ENCODE data around the gene UBE2N. TPM values are rescaled to one million over a fixed set of nuclear protein-coding genes. Genes with fewer than 3 reads are reported as not detected.
A peak's percentile ranks its signal among the peaks of the same experiment; 100 is the strongest.

Gene UBE2N
- total RNA-seq, 1 experiment from 2014 or later = 124 TPM

- no peak overlapping the region for H2AFZ ChIP-seq (ENCODE audit: low read length)
- no peaks in the 10 kb centered on the region for H3K9me2 ChIP-seq (replicated peaks; ENCODE audit: insufficient read depth, low read length)
- no peak overlapping the region for H3K9ac ChIP-seq (ENCODE audit: low read length)
- no peak for DNase-seq
- H4K20me1 ChIP-seq (ENCODE audit: insufficient read depth, low read depth, low read length) = no peaks in the 10 kb centered on the region
- no peaks in the 10 kb centered on the region for H3K9me3 ChIP-seq (ENCODE audit: low read length)
- no peaks in the 10 kb centered on the region for H3K79me2 ChIP-seq (ENCODE audit: low read length)
- H3K27me3 ChIP-seq (ENCODE audit: low read length) = no peaks in the 10 kb centered on the region
- H3K4me2 ChIP-seq (ENCODE audit: low read depth, low read length, poor library complexity, severe bottlenecking) = no peak overlapping the region
- peaks cover 8% of the 10 kb centered on the region for H3K4me1 ChIP-seq (ENCODE audit: low read length)
- H3K4me3 ChIP-seq (ENCODE audit: low read length) = no peak overlapping the region
- no peaks in the 10 kb centered on the region for H3K36me3 ChIP-seq (ENCODE audit: insufficient read depth, low read length)
- no peak overlapping the region for H3K27ac ChIP-seq (ENCODE audit: low read length)
Observed at GRCh38 chr12:93453633-93454032, 11.9 kb upstream of the UBE2N start.

GRCh38 chr12:93451423-93452158 is 9.8 kb upstream of the UBE2N start:
- Histone ChIP-seq H3K9me2 (replicated peaks; ENCODE audit: insufficient read depth, low read length) (no peaks in the 10 kb centered on the region), H3K79me2 (ENCODE audit: low read length) (no peaks in the 10 kb centered on the region)

GRCh38 chr12:93449277-93449676 is 7.5 kb upstream of the UBE2N start:
- Histone ChIP-seq H4K20me1 (ENCODE audit: insufficient read depth, low read depth, low read length) (no peaks in the 10 kb centered on the region), H3K9ac (ENCODE audit: low read length) (no peak overlapping the region), H3K36me3 (ENCODE audit: insufficient read depth, low read length) (no peaks in the 10 kb centered on the region), H2AFZ (ENCODE audit: low read length) (no peak overlapping the region), H3K4me3 (ENCODE audit: low read length) (no peak overlapping the region), H3K27ac (ENCODE audit: low read length) (no peak overlapping the region), H3K27me3 (ENCODE audit: low read length) (no peaks in the 10 kb centered on the region), H3K4me1 (ENCODE audit: low read length) (peaks cover 8% of the 10 kb centered on the region), H3K9me3 (ENCODE audit: low read length) (no peaks in the 10 kb centered on the region), H3K9me2 (replicated peaks; ENCODE audit: insufficient read depth, low read length) (no peaks in the 10 kb centered on the region), H3K79me2 (ENCODE audit: low read length) (no peaks in the 10 kb centered on the region), H3K4me2 (ENCODE audit: low read depth, low read length, poor library complexity, severe bottlenecking) (no peak overlapping the region)
- DNase-seq = peak; percentile 51

More at GRCh38 chr12:93451423-93452158, 9.8 kb upstream of the UBE2N start:
- Histone ChIP-seq H3K27ac (ENCODE audit: low read length) (no peak overlapping the region), H3K4me1 (ENCODE audit: low read length) (peaks cover 8% of the 10 kb centered on the region), H2AFZ (ENCODE audit: low read length) (no peak overlapping the region), H3K27me3 (ENCODE audit: low read length) (no peaks in the 10 kb centered on the region), H3K36me3 (ENCODE audit: insufficient read depth, low read length) (no peaks in the 10 kb centered on the region), H3K4me3 (ENCODE audit: low read length) (no peak overlapping the region), H3K4me2 (ENCODE audit: low read depth, low read length, poor library complexity, severe bottlenecking) (no peak overlapping the region), H3K9me3 (ENCODE audit: low read length) (no peaks in the 10 kb centered on the region), H3K9ac (ENCODE audit: low read length) (no peak overlapping the region), H4K20me1 (ENCODE audit: insufficient read depth, low read depth, low read length) (no peaks in the 10 kb centered on the region)
- no peak for DNase-seq

- Histone ChIP-seq H3K27me3 (ENCODE audit: low read length) (no peaks in the 10 kb centered on the region), H3K27ac (ENCODE audit: low read length) (no peak overlapping the region), H3K9ac (ENCODE audit: low read length) (no peak overlapping the region), H3K4me1 (ENCODE audit: low read length) (peaks cover 8% of the 10 kb centered on the region), H3K36me3 (ENCODE audit: insufficient read depth, low read length) (no peaks in the 10 kb centered on the region), H4K20me1 (ENCODE audit: insufficient read depth, low read depth, low read length) (no peaks in the 10 kb centered on the region), H2AFZ (ENCODE audit: low read length) (no peak overlapping the region), H3K4me3 (ENCODE audit: low read length) (no peak overlapping the region), H3K9me2 (replicated peaks; ENCODE audit: insufficient read depth, low read length) (no peaks in the 10 kb centered on the region), H3K79me2 (ENCODE audit: low read length) (no peaks in the 10 kb centered on the region), H3K9me3 (ENCODE audit: low read length) (no peaks in the 10 kb centered on the region), H3K4me2 (ENCODE audit: low read depth, low read length, poor library complexity, severe bottlenecking) (no peak overlapping the region)
- peak; percentile 30 for DNase-seq
Observed at GRCh38 chr12:93448796-93449195, 7.0 kb upstream of the UBE2N start.

- Histone ChIP-seq H3K4me3 (ENCODE audit: low read length) (no peak overlapping the region), H3K4me2 (ENCODE audit: low read depth, low read length, poor library complexity, severe bottlenecking) (no peak overlapping the region), H4K20me1 (ENCODE audit: insufficient read depth, low read depth, low read length) (no peaks in the 10 kb centered on the region), H3K79me2 (ENCODE audit: low read length) (no peaks in the 10 kb centered on the region), H3K27ac (ENCODE audit: low read length) (no peak overlapping the region), H3K9me3 (ENCODE audit: low read length) (no peaks in the 10 kb centered on the region), H3K36me3 (ENCODE audit: insufficient read depth, low read length) (no peaks in the 10 kb centered on the region), H3K9ac (ENCODE audit: low read length) (no peak overlapping the region), H3K27me3 (ENCODE audit: low read length) (no peaks in the 10 kb centered on the region), H2AFZ (ENCODE audit: low read length) (no peak overlapping the region), H3K9me2 (replicated peaks; ENCODE audit: insufficient read depth, low read length) (no peaks in the 10 kb centered on the region), H3K4me1 (ENCODE audit: low read length) (peaks cover 15% of the 10 kb centered on the region)
- DNase-seq = peak; percentile 38
Observed at GRCh38 chr12:93447555-93448290, 6.0 kb upstream of the UBE2N start.

GRCh38 chr12:93443576-93443975 is 1.8 kb upstream of the UBE2N start:
- Histone ChIP-seq H3K9me2 (replicated peaks; ENCODE audit: insufficient read depth, low read length) (no peaks in the 10 kb centered on the region), H4K20me1 (ENCODE audit: insufficient read depth, low read depth, low read length) (peaks cover 23% of the 10 kb centered on the region), H3K27ac (ENCODE audit: low read length) (no peak overlapping the region), H2AFZ (ENCODE audit: low read length) (no peak overlapping the region), H3K9ac (ENCODE audit: low read length) (no peak overlapping the region), H3K4me3 (ENCODE audit: low read length) (no peak overlapping the region), H3K79me2 (ENCODE audit: low read length) (peaks cover 29% of the 10 kb centered on the region), H3K9me3 (ENCODE audit: low read length) (no peaks in the 10 kb centered on the region), H3K4me1 (ENCODE audit: low read length) (peaks cover 34% of the 10 kb centered on the region), H3K27me3 (ENCODE audit: low read length) (no peaks in the 10 kb centered on the region; the same call in 1 of the 2 replicates), H3K36me3 (ENCODE audit: insufficient read depth, low read length) (no peaks in the 10 kb centered on the region), H3K4me2 (ENCODE audit: low read depth, low read length, poor library complexity, severe bottlenecking) (peak overlapping the region; percentile 84)
- DNase-seq = no peak

DNA sequence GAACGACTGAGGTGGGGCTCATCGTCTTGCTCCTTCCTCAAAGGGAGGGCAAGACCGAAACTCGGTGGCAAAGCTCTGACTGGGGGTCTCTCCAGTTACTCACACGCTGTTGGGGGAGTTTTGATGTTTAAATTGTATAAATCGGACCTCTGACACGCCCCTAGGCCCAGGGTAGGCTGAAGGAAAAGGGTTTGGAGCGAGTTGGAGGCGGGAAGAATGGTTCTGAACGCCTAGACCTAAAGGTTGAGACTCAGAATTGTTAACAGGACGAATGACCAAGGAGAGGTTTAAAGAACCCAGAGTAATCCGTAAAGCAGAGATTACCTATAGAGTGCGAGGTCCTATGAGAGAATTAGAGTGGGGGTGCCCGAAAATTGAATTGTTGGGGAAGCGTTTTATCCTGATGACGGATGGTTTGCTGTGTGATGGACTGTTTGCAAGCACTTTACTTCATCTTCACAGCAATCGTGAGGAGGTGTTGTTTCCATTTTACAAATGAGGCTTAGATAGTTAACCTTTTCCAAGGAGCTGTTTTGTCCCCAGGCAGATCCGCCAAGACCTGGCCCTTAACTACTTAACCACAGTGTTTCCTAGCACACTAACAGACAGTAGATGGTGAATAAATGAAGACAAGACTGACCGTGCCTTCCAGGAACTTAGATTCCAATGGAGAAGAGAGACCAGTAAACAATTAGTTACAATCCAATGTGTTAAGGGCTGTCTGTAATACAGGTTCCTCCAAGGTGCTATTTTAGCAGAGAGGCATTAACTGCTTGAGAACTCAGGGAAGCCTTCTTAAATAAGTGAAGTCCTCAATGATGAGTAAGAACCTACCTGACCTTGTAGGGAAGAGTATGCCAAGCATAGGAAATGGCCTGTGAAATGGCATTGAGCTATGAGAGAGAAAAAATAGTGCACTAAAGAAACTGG is 929 bp upstream of the UBE2N start:
- peak overlapping the region; percentile 92 for H3K9ac ChIP-seq (ENCODE audit: low read length)
- H3K36me3 ChIP-seq (ENCODE audit: insufficient read depth, low read length) = no peaks in the 10 kb centered on the region
- no peaks in the 10 kb centered on the region for H3K9me2 ChIP-seq (replicated peaks; ENCODE audit: insufficient read depth, low read length)
- H3K4me3 ChIP-seq (ENCODE audit: low read length) = peak overlapping the region; percentile 74
- peak overlapping the region; percentile 84 for H3K4me2 ChIP-seq (ENCODE audit: low read depth, low read length, poor library complexity, severe bottlenecking)
- no peaks in the 10 kb centered on the region; the same call in 1 of the 2 replicates for H3K27me3 ChIP-seq (ENCODE audit: low read length)
- DNase-seq = no peak
- H4K20me1 ChIP-seq (ENCODE audit: insufficient read depth, low read depth, low read length) = peaks cover 32% of the 10 kb centered on the region
- H3K27ac ChIP-seq (ENCODE audit: low read length) = no peak overlapping the region
- peaks cover 38% of the 10 kb centered on the region for H3K79me2 ChIP-seq (ENCODE audit: low read length)
- H2AFZ ChIP-seq (ENCODE audit: low read length) = peak overlapping the region; percentile 60
- no peaks in the 10 kb centered on the region for H3K9me3 ChIP-seq (ENCODE audit: low read length)
- peaks cover 43% of the 10 kb centered on the region for H3K4me1 ChIP-seq (ENCODE audit: low read length)
